Prostate gland (tissue), 2 donors: ENCODE data around the gene TAF5. TPM values are rescaled to one million over a fixed set of nuclear protein-coding genes. Genes with fewer than 3 reads are reported as not detected.
A peak's percentile ranks its signal among the peaks of the same experiment; 100 is the strongest.

Experiments
- DNase-seq: peaks from one replicate; pipeline ENCODE4 v3.0.0-alpha.2; 2019; ENCODE audit warnings: low spot score
- H3K27ac ChIP-seq, 2 donors: fragments of 200-600 bp; sonication (generic); 2 replicates each; pipeline ENCODE4 v1.5.1; 2017 to 2019
- H3K27me3 ChIP-seq: fragments of 200-600 bp; sonication (generic); replicated peaks from 2 replicates; pipeline ENCODE4 v1.5.1; 2019; ENCODE audit not compliant: insufficient read depth
- H3K36me3 ChIP-seq, 2 donors: fragments of 200-600 bp; sonication (generic); 1 replicate in 1 of 2; 2 replicates in 1 of 2; pipeline versions ENCODE4 v1.5.1 to v1.8.1; 2017 to 2019
- H3K4me1 ChIP-seq: fragments of 200-600 bp; sonication (generic); replicated peaks from 2 replicates; pipeline ENCODE4 v1.5.1; 2019
- H3K4me3 ChIP-seq, 2 donors: fragments of 200-600 bp; sonication (generic); 2 replicates each; pipeline ENCODE4 v1.5.1; 2017 to 2019
- H3K9me3 ChIP-seq: fragments of 200-600 bp; sonication (generic); 2 replicates; pipeline ENCODE4 v1.5.1; 2017
- POLR2A ChIP-seq: fragments of 450-650 bp; IDR thresholded peaks from one replicate; pipeline ENCODE4 v1.6.1; 2016; ENCODE audit warnings: antibody characterized with exemption, mild to moderate bottlenecking
- POLR2AphosphoS5 ChIP-seq: sonication (generic); formaldehyde crosslinking; IDR thresholded peaks from one replicate; pipeline ENCODE4 v1.6.1; 2017; ENCODE audit warnings: antibody characterized with exemption
- WGBS: methylation state at CpG from one replicate; pipeline ENCODE4 v1.1.5; 2018; 5-methylcytosine and 5-hydroxymethylcytosine counted together
- intact Hi-C: fragments of 100-400 bp; cut with DNase I; formaldehyde crosslinking; loops from one replicate; pipeline ENCODE4 v1.14.2; 2022
- total RNA-seq, 2 donors: library from RNA; depleted of rRNA; stranded (reverse); fragments of >200 nt; gene quantifications; one replicate each; pipeline ENCODE4 v1.1.0, GENCODE V29; 2016
- TF ChIP-seq, protein P1 (sequence below), 4 experiments: fragments of 200-600 bp in 2 of 4; fragments of 450-650 bp in 2 of 4; sonication (generic) in 2 of 4; IDR thresholded peaks; 1 replicate in 3 of 4; 2 replicates in 1 of 4; pipeline ENCODE4 v1.5.1; 2016 to 2019; ENCODE audit warnings: antibody characterized with exemption in 4 of 4, mild to moderate bottlenecking in 2 of 4, moderate library complexity in 2 of 4

The TAF5 gene
- 10 to 100 TPM in 1 of 2 donors, 1 to 10 TPM in 1; 3.7 to 16.0 TPM for total RNA-seq

DNA sequence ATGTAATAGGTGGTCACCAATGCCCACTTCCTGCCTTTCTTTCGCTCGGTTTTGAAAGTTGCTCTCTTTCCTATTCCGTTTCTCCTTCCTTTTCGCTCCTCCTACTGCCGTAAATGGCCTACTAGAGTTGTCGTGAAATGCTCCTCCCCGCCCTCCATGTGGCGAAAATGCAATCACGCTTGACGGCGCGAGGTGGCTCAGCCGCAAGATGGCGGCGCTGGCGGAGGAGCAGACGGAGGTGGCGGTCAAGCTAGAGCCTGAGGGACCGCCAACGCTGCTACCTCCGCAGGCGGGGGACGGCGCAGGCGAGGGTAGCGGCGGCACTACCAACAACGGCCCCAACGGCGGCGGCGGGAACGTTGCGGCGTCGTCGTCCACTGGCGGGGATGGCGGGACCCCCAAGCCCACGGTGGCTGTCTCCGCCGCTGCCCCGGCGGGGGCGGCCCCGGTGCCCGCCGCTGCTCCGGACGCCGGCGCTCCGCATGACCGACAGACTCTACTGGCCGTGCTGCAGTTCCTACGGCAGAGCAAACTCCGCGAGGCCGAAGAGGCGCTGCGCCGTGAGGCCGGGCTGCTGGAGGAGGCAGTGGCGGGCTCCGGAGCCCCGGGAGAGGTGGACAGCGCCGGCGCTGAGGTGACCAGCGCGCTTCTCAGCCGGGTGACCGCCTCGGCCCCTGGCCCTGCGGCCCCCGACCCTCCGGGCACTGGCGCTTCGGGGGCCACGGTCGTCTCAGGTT, at the start of gene TAF5:
Gene TAF5, plus strand, starts transcription at position 195 of the 737 bp plus-strand sequence. Its CDS starts 14 bp downstream, at position 209.
- H3K4me3 ChIP-seq = peak within 1 kb of the TSS; percentile 82 to 96
- no peaks in the 10 kb centered on the region for H3K27me3 ChIP-seq
- no peaks in the 10 kb centered on the region for H3K36me3 ChIP-seq
- no peaks in the 10 kb centered on the region for H3K4me1 ChIP-seq
- intact Hi-C loops = loop anchor here (1.0 kb wide), 1 partner anchor 28 kb away; the partner anchor contains the start of genes ATP5MK and PDCD11
- peak; percentile 92 for DNase-seq
- no peaks in the 10 kb centered on the region for H3K9me3 ChIP-seq
- WGBS = under 1% methylated on average over 32 of the region's 81 CpGs
- TF ChIP-seq, protein P1, sequence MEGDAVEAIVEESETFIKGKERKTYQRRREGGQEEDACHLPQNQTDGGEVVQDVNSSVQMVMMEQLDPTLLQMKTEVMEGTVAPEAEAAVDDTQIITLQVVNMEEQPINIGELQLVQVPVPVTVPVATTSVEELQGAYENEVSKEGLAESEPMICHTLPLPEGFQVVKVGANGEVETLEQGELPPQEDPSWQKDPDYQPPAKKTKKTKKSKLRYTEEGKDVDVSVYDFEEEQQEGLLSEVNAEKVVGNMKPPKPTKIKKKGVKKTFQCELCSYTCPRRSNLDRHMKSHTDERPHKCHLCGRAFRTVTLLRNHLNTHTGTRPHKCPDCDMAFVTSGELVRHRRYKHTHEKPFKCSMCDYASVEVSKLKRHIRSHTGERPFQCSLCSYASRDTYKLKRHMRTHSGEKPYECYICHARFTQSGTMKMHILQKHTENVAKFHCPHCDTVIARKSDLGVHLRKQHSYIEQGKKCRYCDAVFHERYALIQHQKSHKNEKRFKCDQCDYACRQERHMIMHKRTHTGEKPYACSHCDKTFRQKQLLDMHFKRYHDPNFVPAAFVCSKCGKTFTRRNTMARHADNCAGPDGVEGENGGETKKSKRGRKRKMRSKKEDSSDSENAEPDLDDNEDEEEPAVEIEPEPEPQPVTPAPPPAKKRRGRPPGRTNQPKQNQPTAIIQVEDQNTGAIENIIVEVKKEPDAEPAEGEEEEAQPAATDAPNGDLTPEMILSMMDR (IDR thresholded peaks at IDR 0.05) = peak in 3 of 4 experiments; percentile 8 to 37 (median 24)
- peak; percentile 79 for TF ChIP-seq POLR2A
- peak; percentile 100 for TF ChIP-seq POLR2AphosphoS5
- peak within 1 kb of the TSS; percentile 82 to 88 for H3K27ac ChIP-seq

DNA sequence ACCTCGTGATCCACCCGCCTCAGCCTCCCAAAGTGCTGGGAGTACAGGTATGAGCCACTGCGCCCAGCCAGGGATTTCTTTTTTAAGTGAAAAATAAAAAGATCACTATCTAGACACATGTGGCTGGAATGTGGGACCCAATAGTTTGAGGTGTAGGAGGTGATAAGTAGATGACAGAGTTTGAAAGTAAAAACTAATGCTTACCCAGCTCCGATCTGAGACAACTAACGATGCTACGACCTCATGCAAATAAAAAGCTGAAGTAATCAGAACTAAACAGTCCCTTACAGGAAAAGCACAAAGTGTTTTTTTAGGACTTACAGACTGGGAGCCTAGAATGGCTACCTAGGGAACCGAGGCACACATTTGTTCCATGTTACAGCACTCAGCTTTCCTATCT, 39.9 kb upstream of the TAF5 start:
- H3K4me3 ChIP-seq = no peak overlapping the region
- peaks cover 0 to 3% of the 10 kb centered on the region in 2 donors for H3K36me3 ChIP-seq
- H3K27ac ChIP-seq = no peak overlapping the region
- no peak for DNase-seq
- H3K27me3 ChIP-seq = no peaks in the 10 kb centered on the region
- intact Hi-C loops = no loop called here
- WGBS = 94% methylated on average over 7 of the region's 7 CpGs
- no peaks in the 10 kb centered on the region for H3K4me1 ChIP-seq
- TF ChIP-seq, protein P1 (IDR thresholded peaks at IDR 0.05) = no peak
- TF ChIP-seq POLR2AphosphoS5 = no peak
- no peak for TF ChIP-seq POLR2A
- no peaks in the 10 kb centered on the region for H3K9me3 ChIP-seq

DNA sequence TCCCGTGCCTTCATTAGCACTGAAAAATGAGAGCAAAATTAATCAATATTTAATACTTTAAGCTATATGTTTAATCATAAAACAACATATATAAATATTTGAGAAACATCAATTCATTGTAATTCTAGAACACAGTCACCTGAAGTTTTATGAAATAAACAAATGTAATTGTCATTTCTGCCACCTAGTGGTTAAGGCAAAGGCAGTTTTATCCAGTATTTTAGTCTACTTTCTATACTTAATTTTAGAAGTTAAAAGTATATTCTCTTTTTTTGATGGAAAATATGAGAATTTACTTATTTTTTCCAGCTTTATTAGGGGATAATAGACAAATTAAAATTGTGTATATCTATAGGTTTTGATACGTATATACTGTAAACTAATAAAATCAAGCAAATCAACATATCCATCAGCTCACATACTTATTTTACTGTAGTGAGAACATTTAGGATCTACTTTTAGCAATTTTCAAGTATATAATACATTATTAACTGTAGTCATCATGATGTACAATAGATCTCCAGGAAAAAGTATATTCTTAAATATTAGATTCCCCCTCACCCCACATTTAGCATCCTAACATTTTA, 33.7 kb upstream of the TAF5 start:
- Histone ChIP-seq H3K4me1 (no peaks in the 10 kb centered on the region), H3K9me3 (no peaks in the 10 kb centered on the region), H3K36me3 (no peaks in the 10 kb centered on the region), H3K27me3 (no peaks in the 10 kb centered on the region), H3K4me3 (no peak overlapping the region), H3K27ac (no peak overlapping the region)
- 85% methylated on average over 2 of the region's 2 CpGs for WGBS
- intact Hi-C loops = no loop called here
- TF ChIP-seq POLR2AphosphoS5 = no peak
- TF ChIP-seq, protein P1 (IDR thresholded peaks at IDR 0.05) = peak in 3 of 4 experiments; percentile 40 to 49 (median 41)
- no peak for DNase-seq

DNA sequence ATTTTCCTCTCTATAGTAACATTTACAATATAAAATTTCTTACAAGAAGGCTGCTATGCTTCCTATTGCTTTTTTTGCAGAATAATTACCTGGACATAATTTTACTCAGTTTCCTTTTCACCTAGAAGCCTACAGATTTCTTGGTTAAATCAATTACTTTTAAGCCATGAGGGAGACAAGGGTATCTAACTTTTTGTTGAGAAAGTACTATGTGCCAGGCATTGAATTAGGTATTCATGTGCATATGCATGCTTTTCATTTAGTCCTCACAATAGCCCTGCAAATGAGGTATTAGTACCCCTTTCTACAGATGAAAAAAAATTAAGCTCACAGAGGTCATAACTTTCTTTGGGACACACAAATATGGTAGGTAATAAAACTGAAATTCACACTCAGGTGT, 33.2 kb upstream of the TAF5 start:
- Histone ChIP-seq H3K4me1 (no peaks in the 10 kb centered on the region), H3K27me3 (no peaks in the 10 kb centered on the region), H3K9me3 (no peaks in the 10 kb centered on the region), H3K36me3 (no peaks in the 10 kb centered on the region), H3K4me3 (no peak overlapping the region), H3K27ac (no peak overlapping the region)
- intact Hi-C loops = no loop called here
- DNase-seq = no peak
- TF ChIP-seq, protein P1 (IDR thresholded peaks at IDR 0.05) = no peak
- TF ChIP-seq POLR2AphosphoS5 (no peak), POLR2A (no peak)
